Smooth muscle cell (in vitro differentiated cells): ENCODE results near the gene E2F7. TPM values are rescaled to one million over a fixed set of nuclear protein-coding genes. Genes with fewer than 3 reads are reported as not detected.

Experiments
- DNase-seq: peaks from one replicate; lab custom pipeline; 2025; ENCODE audit not compliant: unreplicated experiment; lab: John Stamatoyannopoulos, UW
- H2AFZ ChIP-seq: fragments of 200-600 bp; sonication (generic); 2 replicates; pipeline ENCODE4 v1.6.0; 2016; ENCODE audit warnings: antibody characterized with exemption, low read depth, mild to moderate bottlenecking
- H3F3A ChIP-seq: fragments of 200-600 bp; sonication (generic); 2 replicates; pipeline ENCODE4 v1.6.0; 2017; ENCODE audit warnings: antibody characterized with exemption, low read depth
- H3K27ac ChIP-seq: fragments of 200-600 bp; sonication (generic); 2 replicates; pipeline ENCODE4 v1.5.1; 2016; ENCODE audit warnings: low read depth, mild to moderate bottlenecking
- H3K27me3 ChIP-seq: fragments of 200-600 bp; sonication (generic); 2 replicates; pipeline ENCODE4 v1.6.1; 2016; ENCODE audit warnings: low read depth, mild to moderate bottlenecking
- H3K36me3 ChIP-seq: fragments of 200-600 bp; sonication (generic); 2 replicates; pipeline ENCODE4 v1.5.1; 2016; ENCODE audit warnings: low read depth
- H3K4me1 ChIP-seq: fragments of 200-600 bp; sonication (generic); 2 replicates; pipeline ENCODE4 v1.5.1; 2016; ENCODE audit warnings: low read depth
- H3K4me2 ChIP-seq: fragments of 200-600 bp; sonication (generic); 2 replicates; pipeline ENCODE4 v1.6.0; 2016; ENCODE audit warnings: mild to moderate bottlenecking
- H3K4me3 ChIP-seq: fragments of 200-600 bp; sonication (generic); 2 replicates; pipeline ENCODE4 v1.5.1; 2016; ENCODE audit warnings: mild to moderate bottlenecking
- H3K79me2 ChIP-seq: fragments of 200-600 bp; sonication (generic); 2 replicates; pipeline ENCODE4 v1.6.0; 2016; ENCODE audit warnings: low read depth, mild to moderate bottlenecking
- H3K9ac ChIP-seq: fragments of 200-600 bp; sonication (generic); 2 replicates; pipeline ENCODE4 v1.6.0; 2016; ENCODE audit warnings: low read depth
- H3K9me3 ChIP-seq: fragments of 200-600 bp; sonication (generic); replicated peaks from 2 replicates; pipeline ENCODE4 v1.5.1; 2016; ENCODE audit warnings: low read depth
- H4K20me1 ChIP-seq: fragments of 200-600 bp; sonication (generic); 2 replicates; pipeline ENCODE4 v1.6.0; 2016; ENCODE audit warnings: low read depth
- CTCF ChIP-seq: fragments of 200-600 bp; sonication (generic); IDR thresholded peaks from 2 replicates; pipeline ENCODE4 v1.5.1; 2017; ENCODE audit warnings: borderline replicate concordance, mild to moderate bottlenecking, antibody characterized with exemption; ENCODE audit not compliant: insufficient read depth, poor library complexity, severe bottlenecking
- WGBS: methylation state at CpG from one replicate; pipeline ENCODE4 v1.1.7; 2016; ENCODE audit warnings: low lambda C conversion rate; 5-methylcytosine and 5-hydroxymethylcytosine counted together
- polyA plus RNA-seq: library from polyadenylated mRNA; unstranded; fragments of >200 nt; fragmentation: Nextera tagmentation; extraction: Ambion mirVana; gene quantifications from 2 replicates; pipeline ENCODE4 v1.2.1, GENCODE V29; 2016
- total RNA-seq: library from RNA; depleted of rRNA; stranded (reverse); fragments of >200 nt; gene quantifications from 2 replicates; pipeline ENCODE4 v1.2.3, GENCODE V29; 2014

The E2F7 gene
- total and polyA plus RNA-seq, 2 experiments from 2014 or later: 5.1 to 16.0 TPM

GRCh38 chr12:77062846-77063461 is 2.4 kb downstream of the E2F7 start:
- 46% methylated on average over 12 of the region's 12 CpGs for WGBS
- H3K9ac ChIP-seq: peak overlapping the region; percentile 59
- TF ChIP-seq CTCF: no peak
- no peaks in the 10 kb centered on the region for H4K20me1 ChIP-seq
- H3K27ac ChIP-seq: peak overlapping the region; percentile 68
- H3K36me3 ChIP-seq: no peaks in the 10 kb centered on the region
- no peaks in the 10 kb centered on the region for H3K79me2 ChIP-seq
- peak overlapping the region; percentile 25 for H2AFZ ChIP-seq
- H3K4me1 ChIP-seq: peaks cover 24% of the 10 kb centered on the region
- H3K27me3 ChIP-seq: no peaks in the 10 kb centered on the region
- H3K9me3 ChIP-seq: no peaks in the 10 kb centered on the region
- H3F3A ChIP-seq: no peaks in the 10 kb centered on the region
- peak overlapping the region; percentile 94 for H3K4me2 ChIP-seq
- H3K4me3 ChIP-seq: peak overlapping the region; percentile 28
- no peak for DNase-seq

- H3K4me1 ChIP-seq: peaks cover 24% of the 10 kb centered on the region
These were observed 3.0 kb downstream of the E2F7 start for GRCh38 chr12:77062396-77062795.

GRCh38 chr12:77060883-77061240 is 4.5 kb downstream of the E2F7 start:
- Histone ChIP-seq H4K20me1 (no peaks in the 10 kb centered on the region), H2AFZ (no peak overlapping the region), H3K4me1 (peaks cover 18% of the 10 kb centered on the region), H3K4me3 (no peak overlapping the region), H3K36me3 (no peaks in the 10 kb centered on the region), H3F3A (no peaks in the 10 kb centered on the region), H3K27ac (no peak overlapping the region), H3K9ac (no peak overlapping the region), H3K4me2 (no peak overlapping the region), H3K79me2 (no peaks in the 10 kb centered on the region), H3K9me3 (no peaks in the 10 kb centered on the region), H3K27me3 (no peaks in the 10 kb centered on the region)
- DNase-seq: no peak
- no peak for TF ChIP-seq CTCF
- WGBS: 98% methylated on average over 5 of the region's 5 CpGs

More at GRCh38 chr12:77062396-77062795, 3.0 kb downstream of the E2F7 start:
- Histone ChIP-seq H3K79me2 (no peaks in the 10 kb centered on the region), H3K4me3 (peak overlapping the region; percentile 28), H3K27ac (peak overlapping the region; percentile 68), H3K27me3 (no peaks in the 10 kb centered on the region), H3K9me3 (no peaks in the 10 kb centered on the region), H3F3A (no peaks in the 10 kb centered on the region), H3K9ac (peak overlapping the region; percentile 59), H2AFZ (no peak overlapping the region), H3K4me2 (peak overlapping the region; percentile 94), H4K20me1 (no peaks in the 10 kb centered on the region), H3K36me3 (no peaks in the 10 kb centered on the region)
- no peak for DNase-seq
- 61% methylated on average over 1 of the region's 1 CpG for WGBS
- no peak for TF ChIP-seq CTCF
